SK-N-MC (cell line): ENCODE data around the gene NDOR1.

Experiments
- EZH2 ChIP-seq: fragments of 200-600 bp; sonication (generic); IDR thresholded peaks from one replicate; pipeline ENCODE4 v1.6.1; 2017; ENCODE audit warnings: antibody characterized with exemption
- FOXP2 ChIP-seq: optimal IDR thresholded peaks from 2 replicates; pipeline ENCODE3; 2011; ENCODE audit warnings: mild to moderate bottlenecking, moderate library complexity; ENCODE audit not compliant: insufficient read depth; ENCODE audit errors: extremely low read length, control extremely low read depth
- POLR2AphosphoS5 ChIP-seq: IDR thresholded peaks from 2 replicates; pipeline ENCODE4 v1.6.1; 2012; ENCODE audit warnings: mild to moderate bottlenecking, low read depth, low read length, borderline replicate concordance

GRCh38 chr9:137218754-137219271 lies 13.3 kb downstream of the NDOR1 start:
- TF ChIP-seq POLR2AphosphoS5 (no peak), EZH2 (no peak), FOXP2 (no peak)
